Adrenal gland (tissue), 5 donors: ENCODE results near the gene TMEM213.

ENCODE experiments used
- CTCF ChIP-seq, 6 experiments: fragments of 450-650 bp in 4 of 6; fragments of 200-600 bp in 2 of 6; sonication (generic) in 1 of 6; IDR thresholded peaks; 1 replicate in 5 of 6; 2 replicates in 1 of 6; pipeline versions ENCODE4 v1.5.1 to v1.8.0; 2016 to 2021; ENCODE audit warnings: antibody characterized with exemption in 6 of 6, mild to moderate bottlenecking in 2 of 6, moderate library complexity in 1 of 6
- POLR2A ChIP-seq, 2 donors: fragments of 450-650 bp; IDR thresholded peaks; one replicate each; pipeline ENCODE4 v1.6.1; 2017; ENCODE audit warnings: antibody characterized with exemption in 2 of 2, mild to moderate bottlenecking in 2 of 2, moderate library complexity in 1 of 2
- donor health status: DM: no; HTN: no; CAD: no.

- TF ChIP-seq CTCF (IDR thresholded peaks at IDR 0.05) (no peak), POLR2A (IDR thresholded peaks at IDR 0.05) (no peak)
Observed at GRCh38 chr7:138878051-138878450, 80.3 kb downstream of the TMEM213 start.
